Testis (tissue), 2 donors: ENCODE measurements around the gene RPAP2.

Experiments used
- POLR2A ChIP-seq: fragments of 450-650 bp; IDR thresholded peaks from one replicate; pipeline ENCODE4 v1.6.1; 2017; ENCODE audit warnings: antibody characterized with exemption, mild to moderate bottlenecking, moderate library complexity
- TF ChIP-seq, protein P1 (sequence below), 3 experiments: fragments of 450-650 bp in 2 of 3; fragments of 200-600 bp in 1 of 3; sonication (generic) in 1 of 3; IDR thresholded peaks; one replicate each; pipeline ENCODE4 v1.5.1; 2016 to 2019; ENCODE audit warnings: antibody characterized with exemption in 3 of 3, mild to moderate bottlenecking in 2 of 3, moderate library complexity in 1 of 3

DNA sequence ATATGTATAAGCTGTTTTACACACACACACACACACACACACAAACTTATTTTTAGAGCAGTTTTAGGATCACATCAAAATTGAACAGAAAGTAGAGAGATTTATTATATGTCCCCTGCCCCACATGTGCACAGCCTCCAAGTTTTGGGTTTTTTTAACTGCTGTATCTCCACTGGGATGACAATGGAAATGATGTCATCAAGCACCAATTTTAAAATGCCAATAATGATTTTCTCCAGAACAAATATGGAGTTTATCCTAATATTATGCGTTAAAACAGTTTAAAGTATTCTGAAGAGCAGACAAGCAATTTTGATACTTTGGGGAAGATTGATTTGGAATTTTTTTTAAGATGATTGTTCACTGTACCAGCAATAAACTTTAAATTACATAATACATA is 131.2 kb downstream of the RPAP2 start:
- TF ChIP-seq, protein P1, sequence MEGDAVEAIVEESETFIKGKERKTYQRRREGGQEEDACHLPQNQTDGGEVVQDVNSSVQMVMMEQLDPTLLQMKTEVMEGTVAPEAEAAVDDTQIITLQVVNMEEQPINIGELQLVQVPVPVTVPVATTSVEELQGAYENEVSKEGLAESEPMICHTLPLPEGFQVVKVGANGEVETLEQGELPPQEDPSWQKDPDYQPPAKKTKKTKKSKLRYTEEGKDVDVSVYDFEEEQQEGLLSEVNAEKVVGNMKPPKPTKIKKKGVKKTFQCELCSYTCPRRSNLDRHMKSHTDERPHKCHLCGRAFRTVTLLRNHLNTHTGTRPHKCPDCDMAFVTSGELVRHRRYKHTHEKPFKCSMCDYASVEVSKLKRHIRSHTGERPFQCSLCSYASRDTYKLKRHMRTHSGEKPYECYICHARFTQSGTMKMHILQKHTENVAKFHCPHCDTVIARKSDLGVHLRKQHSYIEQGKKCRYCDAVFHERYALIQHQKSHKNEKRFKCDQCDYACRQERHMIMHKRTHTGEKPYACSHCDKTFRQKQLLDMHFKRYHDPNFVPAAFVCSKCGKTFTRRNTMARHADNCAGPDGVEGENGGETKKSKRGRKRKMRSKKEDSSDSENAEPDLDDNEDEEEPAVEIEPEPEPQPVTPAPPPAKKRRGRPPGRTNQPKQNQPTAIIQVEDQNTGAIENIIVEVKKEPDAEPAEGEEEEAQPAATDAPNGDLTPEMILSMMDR (IDR thresholded peaks at IDR 0.05) = no peak
- no peak for TF ChIP-seq POLR2A
